Stimulated activated naive CD8-positive, alpha-beta T cell treated with anti-CD3 and anti-CD28 coated beads, Interleukin-15, Interleukin-2, amounts not matched to agents 100 U/mL and 50 U/mL, for 24 hours (primary cell): Measurements from ENCODE around the gene PIK3CA.
"Not testable (repeated sequence)": the region's sequence is repeated elsewhere in the genome, so short reads cannot be mapped to it uniquely, and the experiment has no call there.

Source experiments
- ATAC-seq: fragments of 150-1000 bp; cut with Tn5 transposase; one replicate; pipeline ENCODE4 v1.10.0; 2021
- DNase-seq: peaks from one replicate; pipeline ENCODE4 v3.0.0; 2021

Gene PIK3CA

GRCh38 chr3:179200790-179201189 is 52.6 kb downstream of the PIK3CA start:
- DNase-seq (no peak), ATAC-seq (no peak)

GRCh38 chr3:179215550-179215949 is 67.4 kb downstream of the PIK3CA start:
- DNase-seq, ATAC-seq: not testable (repeated sequence)

- not testable (repeated sequence) for DNase-seq, ATAC-seq
These were observed 70.1 kb downstream of the PIK3CA start for GRCh38 chr3:179218213-179218612.

- no peak for DNase-seq
- ATAC-seq = no peak
These were observed 75.4 kb downstream of the PIK3CA start for GRCh38 chr3:179223548-179223947.

GRCh38 chr3:179224584-179224983 is 76.4 kb downstream of the PIK3CA start:
- ATAC-seq (no peak), DNase-seq (no peak)

DNA sequence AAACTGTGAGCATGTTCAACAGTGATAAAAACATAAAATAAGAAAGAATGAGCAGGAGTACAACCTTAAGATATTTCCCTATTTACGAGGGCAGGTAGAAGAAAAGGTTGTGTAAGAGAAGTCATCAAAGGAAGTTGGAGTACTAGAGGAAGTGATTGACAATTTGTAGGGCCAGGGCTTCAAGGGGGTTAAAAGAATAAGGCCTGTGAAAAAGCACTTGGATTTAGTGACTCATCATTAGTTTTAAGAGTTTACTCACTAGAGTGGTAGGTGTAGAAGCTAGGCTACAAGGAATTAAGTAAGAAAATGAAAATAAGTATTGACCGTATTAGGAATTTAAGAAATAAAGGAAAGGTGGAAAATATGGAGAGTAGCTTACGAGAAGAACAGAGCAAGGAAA is 79.2 kb downstream of the PIK3CA start:
- DNase-seq (no peak), ATAC-seq (peak; percentile 46)

DNA sequence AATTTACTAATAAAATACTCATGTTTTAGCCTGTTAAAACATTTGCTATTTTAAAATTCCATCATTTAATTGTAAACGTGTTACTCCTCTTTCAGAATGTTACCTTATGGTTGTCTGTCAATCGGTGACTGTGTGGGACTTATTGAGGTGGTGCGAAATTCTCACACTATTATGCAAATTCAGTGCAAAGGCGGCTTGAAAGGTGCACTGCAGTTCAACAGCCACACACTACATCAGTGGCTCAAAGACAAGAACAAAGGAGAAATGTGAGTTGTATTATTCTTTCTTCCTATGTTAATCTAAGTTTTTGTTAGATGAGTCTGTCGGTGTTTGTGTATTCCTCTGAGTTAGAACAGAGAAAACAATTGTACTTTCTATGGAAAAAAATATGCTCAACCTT is 81.0 kb downstream of the PIK3CA start:
- DNase-seq (no peak), ATAC-seq (no peak)

GRCh38 chr3:179233043-179233442 is 84.9 kb downstream of the PIK3CA start:
- ATAC-seq (no peak), DNase-seq (no peak)

- DNase-seq (no peak), ATAC-seq (no peak)
These were observed 86.0 kb downstream of the PIK3CA start for GRCh38 chr3:179234199-179234598.

- ATAC-seq (peak; percentile 69), DNase-seq (no peak)
These were observed 88.6 kb downstream of the PIK3CA start for GRCh38 chr3:179236669-179237301.

- not testable (repeated sequence) for DNase-seq, ATAC-seq
These were observed 92.1 kb downstream of the PIK3CA start for GRCh38 chr3:179240299-179240698.

GRCh38 chr3:179242859-179243258 is 94.7 kb downstream of the PIK3CA start:
- not testable (repeated sequence) for DNase-seq, ATAC-seq

- DNase-seq = no peak
- ATAC-seq = no peak
These were observed 96.7 kb downstream of the PIK3CA start for GRCh38 chr3:179244878-179245277.

DNA sequence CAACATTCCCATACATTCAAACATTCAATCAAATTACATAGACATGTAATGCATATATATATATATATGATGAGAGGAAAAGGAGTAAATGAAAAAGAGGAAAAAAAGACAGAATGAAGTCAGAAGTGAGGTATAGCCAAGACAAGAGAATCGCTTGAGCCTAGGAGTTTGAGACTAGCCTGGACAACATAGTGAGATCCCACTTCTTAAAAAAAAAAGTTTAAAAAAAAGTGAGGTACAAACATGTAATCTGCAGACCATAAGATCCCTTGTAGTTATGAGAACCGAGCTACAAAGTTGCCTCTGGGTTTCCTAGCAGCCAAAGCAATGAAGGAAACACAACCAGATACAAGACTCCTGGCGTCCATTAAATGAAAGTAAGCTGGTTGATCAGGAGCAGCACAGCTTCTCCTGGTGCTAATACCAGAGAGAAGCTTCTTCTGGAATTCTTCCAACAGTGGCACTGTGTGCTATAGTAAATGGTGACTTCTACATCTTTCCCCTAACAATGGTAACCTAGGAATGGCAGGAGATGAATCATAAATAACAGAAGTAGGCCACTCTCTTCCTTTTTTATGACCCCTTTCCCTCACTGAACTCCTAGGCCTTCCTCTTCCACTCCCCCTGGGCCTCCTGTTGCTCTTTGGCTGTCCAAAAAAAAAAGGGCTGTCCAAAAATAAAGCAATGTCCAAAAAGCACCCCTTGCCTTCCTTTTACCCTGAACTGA is 99.3 kb downstream of the PIK3CA start:
- DNase-seq (no peak), ATAC-seq (no peak)

DNA sequence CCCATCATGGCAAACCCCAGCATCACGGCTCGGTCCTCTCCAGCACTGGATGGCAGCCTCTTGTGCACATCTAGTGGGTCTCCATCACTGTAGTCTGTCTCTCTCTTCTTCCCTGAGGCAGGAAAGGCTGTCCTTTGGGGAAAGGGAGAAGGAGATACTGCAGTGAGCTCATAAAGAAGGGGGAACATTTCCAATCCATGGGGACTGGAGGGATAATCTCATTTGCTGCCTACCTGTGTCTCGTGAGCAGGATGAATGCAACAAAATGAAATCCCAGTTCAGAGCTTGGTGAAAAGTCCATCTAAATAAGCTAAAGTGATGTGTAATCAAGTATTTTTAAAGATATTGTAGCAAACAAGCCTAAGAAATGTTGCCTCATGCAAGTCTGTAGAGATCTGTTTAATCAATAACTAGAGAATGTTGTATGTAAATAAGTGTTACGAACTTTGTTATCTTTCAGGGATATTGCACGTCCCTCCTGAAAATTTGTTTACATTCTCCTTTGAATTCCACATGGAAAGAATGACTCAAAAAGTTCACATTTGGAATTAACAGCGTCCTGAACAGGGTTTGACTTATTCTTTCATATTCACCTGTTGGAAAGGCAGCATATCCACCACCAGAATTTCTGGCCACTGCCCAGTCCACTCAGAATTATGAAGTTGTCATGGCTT is 102.8 kb downstream of the PIK3CA start, which contains the start of gene KCNMB3:
Gene KCNMB3 (minus strand): TSS at position 312 of the 674 bp plus-strand sequence. CDS start 124 bp downstream, at position 188.
- no peak for ATAC-seq
- DNase-seq = no peak

- no peak for DNase-seq
- ATAC-seq = no peak
These were observed 108.7 kb downstream of the PIK3CA start for GRCh38 chr3:179256813-179257212.

GRCh38 chr3:179257742-179258141 is 109.6 kb downstream of the PIK3CA start:
- DNase-seq, ATAC-seq: not testable (repeated sequence)

DNA sequence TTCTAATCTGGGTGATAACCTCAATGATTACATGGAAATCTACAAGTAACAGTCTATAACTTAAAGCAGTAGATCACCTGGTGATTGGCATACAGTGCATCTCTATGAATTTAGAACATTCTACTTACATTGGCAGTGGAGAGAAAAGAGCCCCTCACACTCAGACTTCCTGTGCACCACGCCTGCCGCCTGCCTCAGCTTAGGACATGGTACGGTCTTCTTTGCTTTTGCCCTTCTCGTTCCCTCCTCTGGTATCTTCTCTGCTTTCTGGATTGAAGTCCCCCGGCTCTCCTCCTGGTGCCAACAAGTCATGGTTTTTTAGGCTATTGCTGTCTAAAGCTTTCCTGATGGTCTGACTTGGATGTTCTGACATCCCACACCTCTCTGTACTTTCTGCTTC is 110.7 kb downstream of the PIK3CA start:
- no peak for ATAC-seq
- DNase-seq = no peak

GRCh38 chr3:179259959-179260756 is 112.0 kb downstream of the PIK3CA start:
- peak; percentile 70 for ATAC-seq
- DNase-seq = not testable (repeated sequence)

- ATAC-seq (peak; percentile 87), DNase-seq (peak; percentile 71)
These were observed 113.0 kb downstream of the PIK3CA start for GRCh38 chr3:179260949-179261765.

- DNase-seq (no peak), ATAC-seq (no peak)
These were observed 115.0 kb downstream of the PIK3CA start for GRCh38 chr3:179263134-179263533.
